K562 (cell line): Measurements from ENCODE around the gene NUP210. TPM values are rescaled to one million over a fixed set of nuclear protein-coding genes. Genes with fewer than 3 reads are reported as not detected.

Source experiments
- ATAC-seq: fragments of 200-7000 bp; cut with Tn5 transposase; 3 replicates; pipeline ENCODE4 v1.9.1; 2020; ENCODE audit warnings: moderate library complexity
- BruUV-seq: library from RNA; stranded (reverse); fragments of 400-500 nt; replicated peaks from 2 replicates; lab custom pipeline; 2021; lab: Mats Ljungman, UMichigan
- CTCF ChIA-PET: fragments of 300-600 bp; formaldehyde crosslinking; extraction: SDS; loops from one replicate; lab custom pipeline; 2021; ENCODE audit warnings: low intra/inter-chr PET ratio; lab: Yijun Ruan, JAX
- POLR2A ChIA-PET: fragments of 300-600, 350-650 bp; sonication (Branson Sonifier 250); formaldehyde crosslinking; extraction: SDS; loops from one replicate; lab custom pipeline; 2021; ENCODE audit warnings: antibody characterized with exemption, inconsistent platforms; lab: Yijun Ruan, JAX
- DNase-seq, 4 experiments: peaks; one replicate each; pipeline versions ENCODE4 v3.0.0 to v3.0.0-alpha.2; 2011 to 2018; ENCODE audit warnings: low spot score in 3 of 4, mixed read lengths in 3 of 4; ENCODE audit errors: extremely low read depth in 1 of 4
- FAIRE-seq: peaks from 2 replicates; lab custom pipeline; 2011; peaks lifted over from hg19 to GRCh38; lab: Jason Lieb, UNC
- H2AFZ ChIP-seq: 2 replicates; pipeline ENCODE4 v1.6.0; 2011; ENCODE audit warnings: low read depth, low read length, control low read depth, inconsistent platforms
- H3K27ac ChIP-seq: fragments of 200-600 bp; 3 replicates; pipeline ENCODE4 v1.8.0; 2011; ENCODE audit warnings: low read depth, mild to moderate bottlenecking, control low read depth, inconsistent platforms, low read length, moderate library complexity, mixed read lengths; ENCODE audit errors: extremely low read depth
- H3K27me3 ChIP-seq, 2 experiments: fragments of 300-600 bp in 1 of 2; 2 replicates in 1 of 2; 3 replicates in 1 of 2; pipeline versions ENCODE4 v1.6.0 to v1.8.0; 2011; ENCODE audit warnings: inconsistent platforms in 2 of 2, low read length in 2 of 2, mild to moderate bottlenecking in 1 of 2, mixed read lengths in 1 of 2, moderate library complexity in 1 of 2; ENCODE audit not compliant: control insufficient read depth in 2 of 2, insufficient read depth in 2 of 2
- H3K36me3 ChIP-seq: fragments of 300-600 bp; 3 replicates; pipeline ENCODE4 v1.8.0; 2011; ENCODE audit warnings: mild to moderate bottlenecking, low read length, inconsistent platforms; ENCODE audit not compliant: control insufficient read depth, insufficient read depth
- H3K4me1 ChIP-seq, 2 experiments: fragments of 200-600 bp in 1 of 2; replicated peaks in 1 of 2; 2 replicates in 1 of 2; 3 replicates in 1 of 2; pipeline versions ENCODE4 v1.5.1 to v1.8.0; 2011; ENCODE audit warnings: inconsistent platforms in 2 of 2, low read length in 2 of 2, mild to moderate bottlenecking in 1 of 2, mixed read lengths in 1 of 2, moderate library complexity in 1 of 2; ENCODE audit not compliant: control insufficient read depth in 2 of 2, insufficient read depth in 2 of 2
- H3K4me2 ChIP-seq: 2 replicates; pipeline ENCODE4 v1.6.1; 2011; ENCODE audit warnings: low read length, control low read depth, inconsistent platforms, mixed read lengths; ENCODE audit not compliant: insufficient read depth
- H3K4me3 ChIP-seq: fragments of 200-600 bp; sonication (generic), shearing (Covaris generic); 2 replicates; pipeline ENCODE4 v1.5.1; 2016; ENCODE audit warnings: control low read depth, inconsistent platforms
- H3K79me2 ChIP-seq: fragments of 200-600 bp; 3 replicates; pipeline ENCODE4 v1.8.0; 2011; ENCODE audit warnings: low read length, inconsistent platforms; ENCODE audit not compliant: control insufficient read depth, insufficient read depth
- H3K9ac ChIP-seq, 2 experiments: 2 replicates each; pipeline versions ENCODE4 v1.6.0 to v1.6.1; 2011; ENCODE audit warnings: low read depth in 2 of 2, low read length in 2 of 2, control low read depth in 1 of 2, inconsistent platforms in 1 of 2, mild to moderate bottlenecking in 1 of 2, mixed read lengths in 1 of 2; ENCODE audit not compliant: insufficient read depth in 1 of 2
- H3K9me1 ChIP-seq: one replicate; pipeline ENCODE4 v1.6.0; 2011; ENCODE audit warnings: inconsistent platforms, mild to moderate bottlenecking, low read length, moderate library complexity; ENCODE audit not compliant: control insufficient read depth, insufficient read depth
- H3K9me3 ChIP-seq: replicated peaks from 2 replicates; pipeline ENCODE4 v1.5.1; 2011; ENCODE audit warnings: low read depth, low read length, inconsistent platforms; ENCODE audit not compliant: control insufficient read depth, insufficient read depth
- H4K20me1 ChIP-seq: replicated peaks from 2 replicates; pipeline ENCODE4 v1.6.1; 2011; ENCODE audit warnings: low read length, inconsistent platforms, mixed read lengths; ENCODE audit not compliant: control insufficient read depth, insufficient read depth
- ARNT ChIP-seq, 2 experiments: fragments of 450-650 bp; IDR thresholded peaks; 2 replicates each; pipeline ENCODE4 v1.6.1; 2016; ENCODE audit warnings: mild to moderate bottlenecking in 1 of 2
- CAMTA2 ChIP-seq: fragments of 250-450 bp; sonication (Bioruptor Pico); conservative IDR thresholded peaks from 2 replicates; pipeline ENCODE4 v1.5.1; 2022
- CSDE1 ChIP-seq, 2 experiments: fragments of 450-650 bp; IDR thresholded peaks; 2 replicates each; pipeline ENCODE4 v1.6.1; 2016; ENCODE audit warnings: mild to moderate bottlenecking in 1 of 2
- CTCF ChIP-seq, 3 experiments: IDR thresholded peaks in 2 of 3; conservative IDR thresholded peaks in 1 of 3; 2 replicates each; pipeline ENCODE4 v1.5.1; 2011 to 2012; ENCODE audit warnings: low read length in 3 of 3, mild to moderate bottlenecking in 3 of 3, control low read depth in 2 of 3, improper control_type of control experiment in 1 of 3, inconsistent platforms in 1 of 3, low read depth in 1 of 3, mixed read lengths in 1 of 3, moderate library complexity in 1 of 3; ENCODE audit not compliant: insufficient read depth in 2 of 3
- EHMT2 ChIP-seq: fragments of 450-650 bp; IDR thresholded peaks from 2 replicates; pipeline ENCODE4 v1.6.1; 2018; ENCODE audit warnings: antibody characterized with exemption
- EWSR1 ChIP-seq: fragments of 450-650 bp; IDR thresholded peaks from 2 replicates; pipeline ENCODE4 v1.6.1; 2018; ENCODE audit warnings: borderline replicate concordance, mild to moderate bottlenecking, low read depth, moderate library complexity; ENCODE audit not compliant: partially characterized antibody
- HMG20B ChIP-seq: fragments of 250-450 bp; sonication (Bioruptor Pico); IDR thresholded peaks from 2 replicates; pipeline ENCODE4 v1.5.0; 2021; ENCODE audit warnings: mild to moderate bottlenecking
- LEF1 ChIP-seq: fragments of 450-650 bp; IDR thresholded peaks from 2 replicates; pipeline ENCODE4 v1.6.1; 2016; ENCODE audit warnings: mild to moderate bottlenecking
- MAX ChIP-seq: sonication (generic); formaldehyde crosslinking; IDR thresholded peaks from 2 replicates; pipeline ENCODE4 v1.9.0; 2022; ENCODE audit warnings: mild to moderate bottlenecking, missing genetic modification reagents
- MXI1 ChIP-seq: IDR thresholded peaks from 2 replicates; pipeline ENCODE4 v1.6.1; 2011; ENCODE audit warnings: low read depth, mild to moderate bottlenecking, improper control_type of control experiment, low read length
- POLR2G ChIP-seq: fragments of 200-400 bp; formaldehyde crosslinking; IDR thresholded peaks from 2 replicates; pipeline ENCODE4 v1.6.1; 2017; ENCODE audit warnings: low read depth, mild to moderate bottlenecking, antibody characterized with exemption, low read length, moderate library complexity
- PPARD ChIP-seq: fragments of 250-450 bp; sonication (Bioruptor Pico); IDR thresholded peaks from 2 replicates; pipeline ENCODE4 v1.8.0; 2022; ENCODE audit warnings: inconsistent platforms, mild to moderate bottlenecking, moderate library complexity
- SIN3B ChIP-seq: fragments of 450-650 bp; IDR thresholded peaks from 2 replicates; pipeline ENCODE4 v1.6.1; 2017; ENCODE audit warnings: low read depth, mild to moderate bottlenecking, moderate library complexity
- TEAD1 ChIP-seq, 2 experiments: fragments of 450-650 bp in 1 of 2; sonication (generic) in 1 of 2; formaldehyde crosslinking; IDR thresholded peaks; 2 replicates each; pipeline versions ENCODE4 v1.4.0 to v1.8.0; 2020 to 2022; ENCODE audit warnings: mild to moderate bottlenecking in 2 of 2, missing genetic modification reagents in 1 of 2
- ZBTB49 ChIP-seq: sonication (generic); formaldehyde crosslinking; IDR thresholded peaks from 2 replicates; pipeline ENCODE4 v1.8.0; 2022; ENCODE audit warnings: missing genetic modification reagents, mild to moderate bottlenecking, borderline replicate concordance
- WGBS: fragments of 100-300 bp; shearing (Covaris generic); methylation state at CpG from one replicate; pipeline ENCODE4 v1.1.6; 2016; ENCODE audit warnings: low coverage, mixed read lengths; ENCODE audit not compliant: insufficient coverage; ENCODE audit errors: missing lambda C conversion rate; 5-methylcytosine and 5-hydroxymethylcytosine counted together
- in situ Hi-C: fragments of 300-500 bp; cut with MboI; formaldehyde crosslinking; loops from 4 replicates; pipeline ENCODE4 v1.15.0; 2018; ENCODE audit warnings: inconsistent platforms, mixed read lengths
- intact Hi-C: fragments of 100-400 bp; cut with micrococcal nuclease; formaldehyde crosslinking; loops from 2 replicates; pipeline ENCODE4 v1.14.2; 2022
- polyA plus RNA-seq, 8 experiments: library from polyadenylated mRNA; depleted of rRNA in 4 of 8; stranded (reverse) in 5 of 8; unstranded in 3 of 8; fragments of >200 nt; fragmentation: Nextera tagmentation in 2 of 8; fragmentation: Illumina TruSeq in 1 of 8; extraction: Ambion mirVana in 2 of 8; extraction: Trizol in 1 of 8; gene quantifications; 2 replicates each; pipeline versions ENCODE4 v1.2.1 to v1.2.3, GENCODE V29; 2011 to 2014; ENCODE audit warnings: inconsistent platforms in 1 of 8, missing spikeins in 1 of 8
- total RNA-seq, 7 experiments: library from RNA; depleted of rRNA in 6 of 7; stranded (reverse); fragments of >200 nt in 6 of 7; fragmentation: Illumina TruSeq in 2 of 7; extraction: Trizol in 2 of 7; gene quantifications; 2 replicates each; pipeline versions ENCODE4 v1.2.1 to v1.2.3, GENCODE V29; 2011 to 2021; ENCODE audit warnings: low replicate concordance in 1 of 7

Gene NUP210
- total and polyA plus RNA-seq, 9 of the 15 experiments (the other 6 are each of a cell fraction or from before 2014, with no cell fraction given), result 1.2 to 138 (median 44.0) TPM

GRCh38 chr3:13417166-13417947 lies 2.8 kb downstream of the NUP210 start (continued):
- TF ChIP-seq PPARD (CRISPR knock-in tag) (no peak), ARNT (IDR thresholded peaks at IDR 0.05) (no peak), SIN3B (no peak), MXI1 (no peak; the same call in 1 of the 2 replicates), CAMTA2 (CRISPR knock-in tag) (no peak), EHMT2 (no peak)

GRCh38 chr3:13415997-13416793 lies 3.9 kb downstream of the NUP210 start:
- peaks cover 33 to 60% of the 10 kb centered on the region in 2 experiments for H3K4me1 ChIP-seq
- H3K79me2 ChIP-seq, result peaks cover 85% of the 10 kb centered on the region
- H3K27ac ChIP-seq, result no peak overlapping the region
- H2AFZ ChIP-seq, result no peak overlapping the region
- BruUV-seq, result no TSS peak
- DNase-seq (peak in 2 of 4 experiments; percentile 54 to 59), FAIRE-seq (no peak), ATAC-seq (no peak)
- WGBS, result 78% methylated on average over 9 of the region's 9 CpGs
- H3K27me3 ChIP-seq, result no peaks in the 10 kb centered on the region
- H3K9me1 ChIP-seq, result peaks cover 9% of the 10 kb centered on the region
- peaks cover 53% of the 10 kb centered on the region for H3K36me3 ChIP-seq
- H3K9ac ChIP-seq, result peak overlapping the region in 1 of 2 experiments; percentile 28; a peak in 2 of 4 replicates
- no peaks in the 10 kb centered on the region for H3K9me3 ChIP-seq
- ChIA-PET CTCF (no interaction called here), POLR2A (interaction anchor here (0.6 to 3.1 kb wide), 4 partner anchors 10 to 40 kb away, joined by 3 to 29 read pairs (median 4); no protein-coding TSS in a partner anchor)
- H3K4me2 ChIP-seq, result 0 out of 2 replicates have a peak overlapping the region, but pooled peaks have one; percentile 2
- H3K4me3 ChIP-seq, result no peak overlapping the region
- in situ Hi-C loops, result no loop called here
- peaks cover 17% of the 10 kb centered on the region; the same call in 1 of the 2 replicates for H4K20me1 ChIP-seq
- intact Hi-C loops, result no loop called here
- TF ChIP-seq HMG20B (CRISPR knock-in tag) (no peak), CTCF (IDR thresholded peaks at IDR 0.05 in 2 of 3, conservative IDR thresholded peaks at IDR 0.05 in 1 of 3; ENCODE audit: insufficient read depth in 2 of 3, low read depth in 1 of 3, low read length in 3 of 3) (peak; percentile 43 to 59 (median 49)), CSDE1 (IDR thresholded peaks at IDR 0.05) (no peak), MAX (CRISPR knock-in tag) (0 out of 2 replicates have a peak, but pooled peaks have one; percentile 28), ZBTB49 (CRISPR knock-in tag) (peak; percentile 75; the same call in 1 of the 2 replicates), TEAD1 (CRISPR knock-in tag; IDR thresholded peaks at IDR 0.05) (peak in 1 of 2 experiments; percentile 41; a peak in 1 of 4 replicates), EWSR1 (no peak), LEF1 (no peak), POLR2G (0 out of 2 replicates have a peak, but pooled peaks have one; percentile 7)
